D721Med (cell line): ENCODE data around the gene IQCE.

ENCODE experiments used
- DNase-seq: peaks from one replicate; pipeline ENCODE4 v3.0.0; 2011; ENCODE audit warnings: low spot score; ENCODE audit not compliant: insufficient read length
- FAIRE-seq: peaks from 2 replicates; lab custom pipeline; 2011; peaks lifted over from hg19 to GRCh38; lab: Jason Lieb, UNC
- CTCF ChIP-seq: IDR thresholded peaks from 2 replicates; pipeline ENCODE4 v1.5.1; 2012; ENCODE audit warnings: mild to moderate bottlenecking, control low read depth; ENCODE audit not compliant: insufficient read depth; ENCODE audit errors: missing control alignments

IQCE gene

DNA sequence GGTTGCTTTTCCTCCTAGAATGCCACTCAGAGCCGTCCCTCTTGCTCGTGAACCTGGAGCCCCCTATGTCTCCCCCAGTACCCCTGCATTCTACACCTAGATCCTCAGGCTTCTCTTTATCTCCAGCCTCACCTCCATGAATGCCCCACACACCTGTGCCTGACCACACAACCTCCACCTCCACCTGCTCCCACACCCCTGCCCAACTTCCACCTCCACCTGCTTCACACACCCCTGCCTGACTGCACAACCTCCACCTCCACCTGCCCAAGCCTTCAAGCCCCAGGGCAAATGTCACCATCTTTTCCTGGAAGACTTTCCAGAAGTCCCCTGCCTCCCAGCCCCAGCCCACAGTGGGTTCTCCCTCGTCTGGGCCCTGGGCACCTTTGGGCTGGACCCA, 46.1 kb upstream of the IQCE start:
- no peak for FAIRE-seq
- no peak for DNase-seq
- no peak for TF ChIP-seq CTCF

- no peak for TF ChIP-seq CTCF
- DNase-seq (no peak), FAIRE-seq (no peak)
These were observed 45.1 kb upstream of the IQCE start for GRCh38 chr7:2513702-2514101.

DNA sequence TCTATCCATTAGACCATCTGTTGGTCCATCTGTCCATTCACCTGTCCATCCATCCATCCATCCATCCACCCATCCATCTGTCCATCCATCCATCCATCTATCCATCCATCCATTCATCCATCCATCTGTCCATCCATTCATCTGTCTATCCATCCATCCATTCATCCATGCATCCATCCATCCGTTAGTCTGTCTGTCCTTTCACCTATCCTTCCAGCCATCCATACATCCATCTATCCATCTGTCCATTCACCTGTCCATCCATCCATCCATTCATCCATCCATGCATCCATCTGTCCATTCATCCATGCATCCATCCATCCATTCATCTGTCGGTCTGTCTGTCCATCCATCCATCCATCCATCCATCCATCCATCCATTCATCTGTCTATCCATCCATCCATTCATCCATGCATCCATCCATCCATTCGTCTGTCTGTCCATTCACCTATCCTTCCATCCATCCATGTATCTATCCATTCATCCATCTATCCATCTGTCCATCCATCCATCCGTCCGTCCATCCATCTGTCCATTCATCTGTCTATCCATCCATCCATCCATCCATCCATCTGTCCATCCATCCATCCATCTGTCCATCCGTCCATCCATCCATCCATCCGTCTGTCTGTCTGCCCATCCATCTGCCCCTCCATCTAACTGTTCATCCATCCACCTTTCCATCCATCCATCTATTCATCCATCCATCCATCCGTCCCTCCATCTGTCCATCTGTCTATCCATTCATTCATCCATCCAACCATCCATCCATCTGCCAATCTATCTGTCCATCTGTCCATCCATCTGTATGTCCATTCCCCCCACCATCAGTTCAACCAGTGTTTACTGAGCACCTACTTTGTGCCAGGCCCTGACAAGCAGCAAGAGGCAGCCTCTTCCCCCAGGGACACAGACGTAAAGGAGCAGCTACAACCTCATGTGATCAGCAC, 44.0 kb upstream of the IQCE start:
- no peak for TF ChIP-seq CTCF
- DNase-seq, result no peak
- FAIRE-seq, result no peak

GRCh38 chr7:2515424-2516193, 43.2 kb upstream of the IQCE start:
- FAIRE-seq (no peak), DNase-seq (no peak)
- TF ChIP-seq CTCF, result no peak

- FAIRE-seq (no peak), DNase-seq (no peak)
- no peak for TF ChIP-seq CTCF
These were observed 42.6 kb upstream of the IQCE start for GRCh38 chr7:2516194-2516555.

- TF ChIP-seq CTCF, result no peak
- FAIRE-seq, result no peak
- DNase-seq, result no peak
These were observed 41.8 kb upstream of the IQCE start for GRCh38 chr7:2517026-2517425.
